B cell (primary cell): ENCODE measurements around the gene ANKRD11. TPM values are rescaled to one million over a fixed set of nuclear protein-coding genes. Genes with fewer than 3 reads are reported as not detected.

Experiments used
- ATAC-seq: fragments of 200-7000 bp; cut with Tn5 transposase; one replicate; pipeline ENCODE4 v1.10.0; 2021; ENCODE audit warnings: low read depth, mild to moderate bottlenecking, moderate number of reproducible peaks, moderate library complexity
- CTCF ChIA-PET: fragments of 350-600 bp; sonication (Branson Sonifier 250); formaldehyde crosslinking; loops from one replicate; lab custom pipeline; 2021; ENCODE audit warnings: antibody characterized with exemption, inconsistent platforms; lab: Charles Lee
- POLR2A ChIA-PET: fragments of 350-600 bp; sonication (Branson Sonifier 250); formaldehyde crosslinking; loops from one replicate; lab custom pipeline; 2021; ENCODE audit warnings: antibody characterized with exemption; lab: Charles Lee
- DNase-seq: peaks from one replicate; pipeline ENCODE4 v3.0.0; 2013
- H2AFZ ChIP-seq: 2 replicates; pipeline ENCODE4 v1.6.1; 2012; ENCODE audit warnings: mild to moderate bottlenecking, low read depth, low read length; ENCODE audit not compliant: insufficient read depth, poor library complexity, severe bottlenecking
- H3K27ac ChIP-seq, 2 donors: 1 replicate in 1 of 2; 2 replicates in 1 of 2; pipeline ENCODE4 v1.5.1; 2012 to 2013; ENCODE audit warnings: low read length in 2 of 2, mild to moderate bottlenecking in 2 of 2, moderate library complexity in 1 of 2
- H3K27me3 ChIP-seq, 4 experiments: fragments of 200-600 bp in 1 of 4; sonication (generic) in 1 of 4; replicated peaks in 1 of 4; 1 replicate in 2 of 4; 2 replicates in 2 of 4; pipeline versions ENCODE4 v1.6.1 to v1.7.0; 2013 to 2016; ENCODE audit warnings: low read length in 3 of 4, mild to moderate bottlenecking in 2 of 4, mixed read lengths in 1 of 4, moderate library complexity in 1 of 4; ENCODE audit not compliant: insufficient read depth in 4 of 4, control insufficient read depth in 3 of 4; ENCODE audit errors: control extremely low read depth in 1 of 4
- H3K36me3 ChIP-seq, 2 experiments: replicated peaks in 1 of 2; 1 replicate in 1 of 2; 2 replicates in 1 of 2; pipeline versions ENCODE4 v1.6.1 to v1.7.1; 2013; ENCODE audit warnings: low read length in 1 of 2; ENCODE audit not compliant: insufficient read depth in 2 of 2, control insufficient read depth in 1 of 2; ENCODE audit errors: control extremely low read depth in 1 of 2, extremely low read depth in 1 of 2
- H3K4me1 ChIP-seq, 2 donors: fragments of 200-600 bp in 1 of 2; sonication (generic) in 1 of 2; 1 replicate in 1 of 2; 2 replicates in 1 of 2; pipeline versions ENCODE4 v1.5.1 to v1.6.1; 2013 to 2017; ENCODE audit warnings: low read length in 2 of 2; ENCODE audit not compliant: control insufficient read depth in 2 of 2, insufficient read depth in 2 of 2
- H3K4me2 ChIP-seq: replicated peaks from 2 replicates; pipeline ENCODE3; 2012; ENCODE audit warnings: mild to moderate bottlenecking, low read depth, low read length; ENCODE audit not compliant: poor library complexity, severe bottlenecking
- H3K4me3 ChIP-seq, 5 experiments: fragments of 200-600 bp in 1 of 5; sonication (generic) in 1 of 5; 1 replicate in 3 of 5; 2 replicates in 2 of 5; pipeline versions ENCODE4 v1.5.1 to v1.7.0; 2011 to 2016; ENCODE audit warnings: low read length in 4 of 5, mild to moderate bottlenecking in 4 of 5, low read depth in 2 of 5, control low read depth in 1 of 5, moderate library complexity in 1 of 5; ENCODE audit not compliant: insufficient read depth in 1 of 5; ENCODE audit errors: control extremely low read depth in 1 of 5, extremely low read depth in 1 of 5
- H3K79me2 ChIP-seq: fragments of 200-600 bp; sonication (generic); one replicate; pipeline ENCODE4 v1.6.0; 2016; ENCODE audit warnings: low read length; ENCODE audit not compliant: control insufficient read depth, insufficient read depth
- H3K9ac ChIP-seq: fragments of 200-600 bp; sonication (generic); 2 replicates; pipeline ENCODE4 v1.6.1; 2017; ENCODE audit warnings: mild to moderate bottlenecking, low read length, moderate library complexity
- H3K9me3 ChIP-seq, 3 donors: one replicate each; pipeline versions ENCODE4 v1.6.1 to v1.7.1; 2013; ENCODE audit warnings: low read length in 2 of 3; ENCODE audit not compliant: control insufficient read depth in 2 of 3, insufficient read depth in 1 of 3; ENCODE audit errors: control extremely low read depth in 1 of 3
- H4K20me1 ChIP-seq: 2 replicates; pipeline ENCODE4 v1.6.0; 2012; ENCODE audit warnings: mild to moderate bottlenecking, low read length; ENCODE audit not compliant: insufficient read depth, control insufficient read depth, poor library complexity, severe bottlenecking
- H3K27ac Mint-ChIP-seq: one replicate; pipeline ENCODE4 v1.8.0; 2021; ENCODE audit warnings: mixed read lengths
- H3K27me3 Mint-ChIP-seq: one replicate; pipeline ENCODE4 v1.8.0; 2021; ENCODE audit warnings: mixed read lengths
- H3K4me1 Mint-ChIP-seq: one replicate; pipeline ENCODE4 v1.8.0; 2021; ENCODE audit warnings: mixed read lengths
- H3K4me3 Mint-ChIP-seq: one replicate; pipeline ENCODE4 v1.8.0; 2021; ENCODE audit warnings: mixed read lengths
- H3K9me3 Mint-ChIP-seq: one replicate; pipeline ENCODE4 v1.8.0; 2022; ENCODE audit warnings: mixed read lengths; ENCODE audit not compliant: insufficient read depth
- CTCF ChIP-seq: fragments of 200-600 bp; IDR thresholded peaks from one replicate; pipeline ENCODE4 v1.8.0; 2022; ENCODE audit warnings: antibody characterized with exemption, mild to moderate bottlenecking
- EZH2 ChIP-seq: IDR thresholded peaks from 2 replicates; pipeline ENCODE4 v1.6.1; 2012; ENCODE audit warnings: borderline replicate concordance, low read depth, mild to moderate bottlenecking, moderate library complexity, low read length; ENCODE audit not compliant: insufficient read depth, poor library complexity, severe bottlenecking
- WGBS: methylation state at CpG from one replicate; pipeline ENCODE4 v1.1.5; 2013; ENCODE audit warnings: missing lambda C conversion rate; ENCODE audit not compliant: insufficient coverage; 5-methylcytosine and 5-hydroxymethylcytosine counted together
- intact Hi-C: fragments of 100-400 bp; cut with micrococcal nuclease; formaldehyde crosslinking; loops from one replicate; pipeline ENCODE4 v1.10.0; 2022
- polyA plus RNA-seq: library from polyadenylated mRNA; depleted of rRNA; stranded (reverse); fragments of >200 nt; gene quantifications from 2 replicates; pipeline ENCODE4 v1.2.3, GENCODE V29; 2012
- total RNA-seq, 2 donors: library from RNA; stranded (reverse); fragments of 120-200 nt in 1 of 2; gene quantifications; 1 replicate in 1 of 2; 2 replicates in 1 of 2; pipeline versions ENCODE4 v1.2.3 to v1.2.4, GENCODE V29; 2013 to 2022

The ANKRD11 gene
- total and polyA plus RNA-seq, 2 donors (not counting 1 experiment from before 2014, with no cell fraction given) = 67.9 to 314 TPM

GRCh38 chr16:89367538-89367915 lies 122.8 kb downstream of the ANKRD11 start:
- H3K9ac ChIP-seq = no peak overlapping the region
- H3K9me3 ChIP-seq = no peaks in the 10 kb centered on the region
- H3K27me3 Mint-ChIP-seq = no peaks in the 10 kb centered on the region
- H3K4me3 Mint-ChIP-seq = peak overlapping the region; percentile 18
- H3K27ac ChIP-seq = no peak overlapping the region
- H3K27me3 ChIP-seq = no peaks in the 10 kb centered on the region
- H3K9me3 Mint-ChIP-seq = no peaks in the 10 kb centered on the region
- peaks cover 42 to 55% of the 10 kb centered on the region in 2 donors for H3K4me1 ChIP-seq
- POLR2A ChIA-PET = no interaction called here
- H2AFZ ChIP-seq = no peak overlapping the region
- peaks cover 91% of the 10 kb centered on the region for H4K20me1 ChIP-seq
- no peak overlapping the region for H3K4me3 ChIP-seq
- no peak for TF ChIP-seq CTCF
- TF ChIP-seq EZH2 = no peak
- peaks cover 0 to 20% of the 10 kb centered on the region in 2 experiments for H3K36me3 ChIP-seq
- ATAC-seq = no peak
- DNase-seq = no peak
- intact Hi-C loops = no loop called here
- H3K4me2 ChIP-seq = peak overlapping the region; percentile 3
- H3K4me1 Mint-ChIP-seq = peaks cover 81% of the 10 kb centered on the region
- CTCF ChIA-PET = no interaction called here
- WGBS = 55% methylated on average over 7 of the region's 7 CpGs
- no peak overlapping the region for H3K27ac Mint-ChIP-seq
- H3K79me2 ChIP-seq = peaks cover 91% of the 10 kb centered on the region

GRCh38 chr16:89366561-89367537 lies 123.5 kb downstream of the ANKRD11 start:
- Histone ChIP-seq H3K9ac (no peak overlapping the region), H3K9me3 (no peaks in the 10 kb centered on the region), H3K36me3 (peaks cover 0 to 18% of the 10 kb centered on the region in 2 experiments), H3K4me3 (no peak overlapping the region), H3K79me2 (peaks cover 92% of the 10 kb centered on the region), H3K27ac (no peak overlapping the region), H4K20me1 (peaks cover 91% of the 10 kb centered on the region), H3K4me2 (peak overlapping the region; percentile 8), H3K4me1 (peaks cover 48 to 62% of the 10 kb centered on the region in 2 donors), H2AFZ (no peak overlapping the region), H3K27me3 (no peaks in the 10 kb centered on the region)
- ATAC-seq (no peak), DNase-seq (no peak)
- intact Hi-C loops = no loop called here
- ChIA-PET POLR2A (no interaction called here), CTCF (interaction anchor here (0.7 kb wide), 1 partner anchor 9 kb away, joined by 3 read pairs; no protein-coding TSS in a partner anchor)
- Mint-ChIP-seq H3K4me3 (peak overlapping the region; percentile 18), H3K4me1 (peaks cover 87% of the 10 kb centered on the region), H3K27me3 (no peaks in the 10 kb centered on the region), H3K9me3 (no peaks in the 10 kb centered on the region), H3K27ac (no peak overlapping the region)
- WGBS = 87% methylated on average over 32 of the region's 37 CpGs
- TF ChIP-seq EZH2 = no peak
- no peak for TF ChIP-seq CTCF
